ENCODE measurements around the gene ELP4.

DNA sequence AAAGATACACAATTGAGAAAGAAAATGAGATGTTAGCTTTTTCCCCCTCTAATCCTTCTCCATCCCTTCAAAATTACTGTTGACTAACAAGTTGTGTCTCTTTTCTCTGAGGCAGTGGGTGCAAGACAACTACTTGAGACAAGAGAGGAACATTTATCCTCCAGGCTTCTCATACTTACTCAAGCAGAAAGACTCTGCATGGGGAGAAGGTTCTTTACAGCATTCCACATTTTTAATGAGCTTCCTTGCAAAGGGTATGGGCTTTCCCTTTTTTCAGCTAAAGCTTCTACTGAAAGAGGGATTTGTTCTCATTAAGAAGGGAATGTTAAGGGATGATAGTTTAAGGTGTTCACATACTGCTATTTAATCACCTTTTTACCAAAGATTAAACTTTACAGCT lies 253.7 kb downstream of the ELP4 start:
- TF ChIP-seq, protein P1, sequence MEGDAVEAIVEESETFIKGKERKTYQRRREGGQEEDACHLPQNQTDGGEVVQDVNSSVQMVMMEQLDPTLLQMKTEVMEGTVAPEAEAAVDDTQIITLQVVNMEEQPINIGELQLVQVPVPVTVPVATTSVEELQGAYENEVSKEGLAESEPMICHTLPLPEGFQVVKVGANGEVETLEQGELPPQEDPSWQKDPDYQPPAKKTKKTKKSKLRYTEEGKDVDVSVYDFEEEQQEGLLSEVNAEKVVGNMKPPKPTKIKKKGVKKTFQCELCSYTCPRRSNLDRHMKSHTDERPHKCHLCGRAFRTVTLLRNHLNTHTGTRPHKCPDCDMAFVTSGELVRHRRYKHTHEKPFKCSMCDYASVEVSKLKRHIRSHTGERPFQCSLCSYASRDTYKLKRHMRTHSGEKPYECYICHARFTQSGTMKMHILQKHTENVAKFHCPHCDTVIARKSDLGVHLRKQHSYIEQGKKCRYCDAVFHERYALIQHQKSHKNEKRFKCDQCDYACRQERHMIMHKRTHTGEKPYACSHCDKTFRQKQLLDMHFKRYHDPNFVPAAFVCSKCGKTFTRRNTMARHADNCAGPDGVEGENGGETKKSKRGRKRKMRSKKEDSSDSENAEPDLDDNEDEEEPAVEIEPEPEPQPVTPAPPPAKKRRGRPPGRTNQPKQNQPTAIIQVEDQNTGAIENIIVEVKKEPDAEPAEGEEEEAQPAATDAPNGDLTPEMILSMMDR (IDR thresholded peaks at IDR 0.05), result no peak
- TF ChIP-seq POLR2AphosphoS5 (IDR thresholded peaks at IDR 0.05), result no peak
